ENCODE measurements around the gene PRB4.
"Not testable (repeated sequence)": the region's sequence is repeated elsewhere in the genome, so short reads cannot be mapped to it uniquely, and the experiment has no call there.

Gene PRB4

GRCh38 chr12:11310336-11310735 lies at the start of gene PRB4:
Gene PRB4 (minus strand): TSS chr12:11310436. CDS start chr12:11310398, 38 bp downstream.
- no peak for DNase-seq

GRCh38 chr12:11351736-11352135 lies 41.5 kb upstream of the PRB4 start:
- not testable (repeated sequence) for DNase-seq

- DNase-seq = no peak
These were observed 38.2 kb upstream of the PRB4 start for GRCh38 chr12:11348439-11348838.

GRCh38 chr12:11347810-11348209 lies 37.6 kb upstream of the PRB4 start:
- no peak for DNase-seq

- DNase-seq = no peak
These were observed 34.3 kb upstream of the PRB4 start for GRCh38 chr12:11344500-11344899.

GRCh38 chr12:11324426-11324825 lies 14.2 kb upstream of the PRB4 start:
- DNase-seq = no peak

GRCh38 chr12:11321980-11322379 lies 11.7 kb upstream of the PRB4 start:
- DNase-seq = no peak

GRCh38 chr12:11307143-11307542 lies 3.1 kb downstream of the PRB4 start:
- DNase-seq = no peak

GRCh38 chr12:11273449-11273848 lies 36.8 kb downstream of the PRB4 start:
- DNase-seq = no peak

GRCh38 chr12:11269607-11270006 lies 40.6 kb downstream of the PRB4 start, which contains the start of gene PRB3:
Gene PRB3 (minus strand): TSS chr12:11269707. CDS start chr12:11269669, 38 bp downstream.
- no peak for DNase-seq

GRCh38 chr12:11264501-11264900 lies 45.7 kb downstream of the PRB4 start:
- no peak for DNase-seq

Data from bone marrow (tissue), 2 donors.